Ishikawa (cell line): ENCODE data around the gene GDPD5.

Source experiments
- CEBPB ChIP-seq: IDR thresholded peaks from 2 replicates; pipeline ENCODE4 v1.6.1; 2012
- CREB1 ChIP-seq: IDR thresholded peaks from 2 replicates; pipeline ENCODE4 v1.6.1; 2012; ENCODE audit warnings: low read depth
- EGR1 ChIP-seq: IDR thresholded peaks from 2 replicates; pipeline ENCODE4 v1.6.1; 2012
- EP300 ChIP-seq: IDR thresholded peaks from 2 replicates; pipeline ENCODE4 v1.6.1; 2012; ENCODE audit warnings: borderline replicate concordance
- FOXM1 ChIP-seq: IDR thresholded peaks from 2 replicates; pipeline ENCODE4 v1.6.1; 2012; ENCODE audit warnings: low read depth, borderline replicate concordance
- NFIC ChIP-seq: IDR thresholded peaks from 2 replicates; pipeline ENCODE4 v1.6.1; 2012
- RAD21 ChIP-seq: IDR thresholded peaks from 2 replicates; pipeline ENCODE4 v1.6.1; 2012; ENCODE audit warnings: low read depth
- REST ChIP-seq: IDR thresholded peaks from 2 replicates; pipeline ENCODE4 v1.6.1; 2012; ENCODE audit warnings: low read depth, mild to moderate bottlenecking
- TAF1 ChIP-seq: IDR thresholded peaks from 2 replicates; pipeline ENCODE4 v1.6.1; 2012; ENCODE audit warnings: low read depth, mild to moderate bottlenecking
- TCF12 ChIP-seq: IDR thresholded peaks from 2 replicates; pipeline ENCODE4 v1.6.1; 2012; ENCODE audit warnings: low read depth
- TEAD4 ChIP-seq: IDR thresholded peaks from 2 replicates; pipeline ENCODE4 v1.6.1; 2012
- YY1 ChIP-seq: IDR thresholded peaks from 2 replicates; pipeline ENCODE4 v1.6.1; 2012; ENCODE audit warnings: low read depth
- ZBTB7A ChIP-seq: IDR thresholded peaks from 2 replicates; pipeline ENCODE4 v1.6.1; 2012; ENCODE audit warnings: low read depth
- TF ChIP-seq, protein P1 (sequence below): IDR thresholded peaks from 2 replicates; pipeline ENCODE4 v1.6.1; 2012
- TF ChIP-seq, protein P2 (sequence below): IDR thresholded peaks from 2 replicates; pipeline ENCODE4 v1.6.1; 2012

Gene GDPD5

GRCh38 chr11:75463106-75463774, 62.5 kb downstream of the GDPD5 start:
- TF ChIP-seq ZBTB7A = no peak
- TF ChIP-seq, protein P1, sequence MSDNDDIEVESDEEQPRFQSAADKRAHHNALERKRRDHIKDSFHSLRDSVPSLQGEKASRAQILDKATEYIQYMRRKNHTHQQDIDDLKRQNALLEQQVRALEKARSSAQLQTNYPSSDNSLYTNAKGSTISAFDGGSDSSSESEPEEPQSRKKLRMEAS = no peak
- TF ChIP-seq TAF1 = no peak
- TF ChIP-seq NFIC = no peak
- no peak for TF ChIP-seq EP300
- no peak for TF ChIP-seq EGR1

DNA sequence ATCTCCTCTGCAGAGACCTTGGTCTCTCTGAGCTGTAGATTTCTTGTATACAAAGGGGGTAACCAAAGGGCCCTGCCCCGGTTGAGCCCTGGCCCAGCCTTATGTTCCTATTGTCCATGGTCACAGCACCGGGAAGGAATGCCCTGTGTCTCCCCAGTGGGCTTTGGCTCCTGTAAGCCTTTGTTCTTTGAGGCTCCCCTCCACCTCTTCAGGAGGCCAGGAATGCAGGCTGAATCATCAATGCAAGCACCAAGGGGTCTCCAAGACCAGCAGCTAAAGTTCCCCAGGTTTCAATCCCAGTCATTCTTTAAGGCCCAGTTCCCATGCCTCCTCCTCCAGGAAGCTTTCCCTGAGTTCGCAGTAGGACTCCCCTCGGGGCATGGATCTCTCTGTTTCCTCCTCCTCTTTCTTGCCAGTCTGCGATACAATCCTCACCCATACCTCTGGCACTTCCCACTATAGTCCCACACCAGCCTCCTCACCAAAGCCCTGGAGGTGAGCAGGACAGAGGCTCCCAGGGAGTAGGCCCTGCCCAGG, 63.6 kb downstream of the GDPD5 start:
- TF ChIP-seq TEAD4 = peak; percentile 99
- TF ChIP-seq REST = no peak
- peak; percentile 22; the same call in 1 of the 2 replicates for TF ChIP-seq RAD21
- TF ChIP-seq EGR1 = no peak
- peak; percentile 97 for TF ChIP-seq FOXM1
- peak; percentile 99 for TF ChIP-seq EP300
- no peak for TF ChIP-seq TAF1
- TF ChIP-seq YY1 = peak; percentile 43
- TF ChIP-seq, protein P2, sequence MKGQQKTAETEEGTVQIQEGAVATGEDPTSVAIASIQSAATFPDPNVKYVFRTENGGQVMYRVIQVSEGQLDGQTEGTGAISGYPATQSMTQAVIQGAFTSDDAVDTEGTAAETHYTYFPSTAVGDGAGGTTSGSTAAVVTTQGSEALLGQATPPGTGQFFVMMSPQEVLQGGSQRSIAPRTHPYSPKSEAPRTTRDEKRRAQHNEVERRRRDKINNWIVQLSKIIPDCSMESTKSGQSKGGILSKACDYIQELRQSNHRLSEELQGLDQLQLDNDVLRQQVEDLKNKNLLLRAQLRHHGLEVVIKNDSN = no peak
- no peak for TF ChIP-seq CREB1
- TF ChIP-seq TCF12 = peak; percentile 99
- peak; percentile 38; the same call in 1 of the 2 replicates for TF ChIP-seq CEBPB
- peak; percentile 98 for TF ChIP-seq NFIC
- TF ChIP-seq, protein P1 = peak; percentile 47
- TF ChIP-seq ZBTB7A = peak; percentile 82; the same call in 1 of the 2 replicates

DNA sequence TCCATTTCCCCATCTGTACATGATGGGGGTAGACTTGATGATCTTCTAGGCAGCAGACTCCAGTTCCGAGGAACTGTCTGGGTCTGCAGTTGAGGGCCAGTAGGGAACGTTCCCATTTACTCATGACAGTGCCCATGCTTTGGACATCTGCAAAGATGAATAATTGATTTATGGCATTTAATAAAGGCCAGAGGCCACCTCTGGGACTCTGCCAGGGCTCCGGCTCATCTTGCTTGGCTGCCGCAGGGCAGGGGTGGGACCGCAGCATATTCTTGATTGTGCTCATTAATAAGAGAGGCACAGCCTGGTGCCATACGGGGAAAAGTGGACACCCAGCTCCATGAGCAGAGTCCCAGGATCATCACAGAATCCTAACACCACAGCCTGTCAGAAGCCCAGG, 64.6 kb downstream of the GDPD5 start:
- TF ChIP-seq TEAD4 = no peak
- TF ChIP-seq CEBPB = no peak
- TF ChIP-seq REST = no peak
- TF ChIP-seq, protein P1 = no peak
- TF ChIP-seq EGR1 = no peak
- TF ChIP-seq TCF12 = peak; percentile 44; the same call in 1 of the 2 replicates
- 0 out of 2 replicates have a peak, but pooled peaks have one; percentile 41 for TF ChIP-seq EP300
- TF ChIP-seq RAD21 = no peak
- TF ChIP-seq, protein P2 = no peak
- TF ChIP-seq CREB1 = no peak
- TF ChIP-seq NFIC = peak; percentile 47; the same call in 1 of the 2 replicates

DNA sequence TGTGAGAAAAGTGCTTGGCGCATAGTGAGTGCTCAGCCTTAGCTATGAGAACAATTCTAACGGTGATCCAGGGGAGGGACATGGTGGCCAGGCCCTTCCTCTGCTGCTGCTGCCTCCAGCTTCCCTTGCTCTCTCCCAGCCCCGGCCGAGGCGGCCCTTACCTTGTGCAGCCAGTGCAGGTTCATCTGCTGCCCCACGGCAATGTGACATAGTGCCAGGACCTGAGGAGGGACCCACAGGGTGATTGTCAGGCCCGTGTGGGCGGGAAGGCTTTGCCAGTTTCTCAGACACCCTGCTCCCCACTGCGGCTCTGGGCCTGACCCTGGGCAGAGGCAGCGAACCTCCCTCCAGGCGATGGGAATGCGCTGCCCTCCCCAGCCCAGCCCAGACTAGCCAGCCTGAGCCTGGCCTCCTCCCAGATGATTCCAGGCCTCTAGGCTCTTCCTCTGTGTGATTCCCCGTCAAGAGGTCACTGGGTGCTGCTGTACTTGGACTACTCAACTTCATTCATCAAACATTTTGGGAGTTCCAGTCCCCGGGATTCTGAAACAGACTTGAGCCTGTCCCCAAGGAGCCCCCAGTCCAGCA, 69.1 kb downstream of the GDPD5 start:
- TF ChIP-seq CREB1 (no peak), EGR1 (peak; percentile 54; the same call in 1 of the 2 replicates), TCF12 (peak; percentile 53; the same call in 1 of the 2 replicates), TEAD4 (0 out of 2 replicates have a peak, but pooled peaks have one; percentile 29), CEBPB (no peak), RAD21 (no peak), TAF1 (no peak)

DNA sequence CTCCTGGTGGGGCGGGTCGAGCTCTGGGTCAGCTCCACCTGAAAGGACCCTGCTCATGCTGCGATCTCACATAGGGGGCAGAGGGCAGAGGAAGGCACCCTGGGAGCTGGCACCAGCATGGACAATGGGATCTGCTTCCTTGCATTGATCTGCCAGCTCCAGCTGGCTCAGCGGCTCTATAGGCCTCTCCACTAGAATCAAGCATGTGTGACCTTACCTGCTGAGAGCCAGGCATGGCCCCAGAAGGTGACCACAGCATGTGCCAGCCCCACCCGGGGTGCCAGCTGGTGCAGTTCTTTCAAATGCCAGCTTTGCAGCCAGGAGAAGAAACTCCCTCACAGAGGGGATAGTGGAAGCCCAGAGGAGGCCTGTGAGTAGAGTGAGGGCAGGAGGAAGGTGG, 70.8 kb downstream of the GDPD5 start:
- TF ChIP-seq ZBTB7A = peak; percentile 61; the same call in 1 of the 2 replicates
- TF ChIP-seq CREB1 = 0 out of 2 replicates have a peak, but pooled peaks have one; percentile 22
- no peak for TF ChIP-seq EGR1
- TF ChIP-seq YY1 = peak; percentile 74; the same call in 1 of the 2 replicates
- TF ChIP-seq FOXM1 = peak; percentile 99
- TF ChIP-seq, protein P1 = peak; percentile 91
- peak; percentile 100 for TF ChIP-seq TCF12
- peak; percentile 100 for TF ChIP-seq EP300
- TF ChIP-seq, protein P2 = peak; percentile 61
- TF ChIP-seq TEAD4 = peak; percentile 97
- TF ChIP-seq CEBPB = peak; percentile 72; the same call in 1 of the 2 replicates
- TF ChIP-seq TAF1 = no peak
- TF ChIP-seq NFIC = peak; percentile 100
- 0 out of 2 replicates have a peak, but pooled peaks have one; percentile 33 for TF ChIP-seq REST
- TF ChIP-seq RAD21 = peak; percentile 43
